Astrocyte (in vitro differentiated cells and primary cell): Measurements from ENCODE around the gene TEX26.

Source experiments
- CTCF ChIP-seq: IDR thresholded peaks from 2 replicates; pipeline ENCODE4 v1.5.1; 2011; ENCODE audit warnings: low read depth, mild to moderate bottlenecking, inconsistent platforms, low read length, moderate library complexity; ENCODE audit not compliant: insufficient read depth
- EZH2 ChIP-seq: IDR thresholded peaks from 2 replicates; pipeline ENCODE4 v1.6.1; 2012; ENCODE audit warnings: mild to moderate bottlenecking, low read length, inconsistent platforms; ENCODE audit not compliant: insufficient read depth

- TF ChIP-seq CTCF (no peak), EZH2 (no peak)
Measured at GRCh38 chr13:31022928-31023530, 90.6 kb downstream of the TEX26 start.
